PC-3 (cell line): ENCODE data around the gene EPB41. TPM values are rescaled to one million over a fixed set of nuclear protein-coding genes. Genes with fewer than 3 reads are reported as not detected.
A peak's percentile ranks its signal among the peaks of the same experiment; 100 is the strongest.

Experiments
- ATAC-seq: fragments of 200-7000 bp; cut with Tn5 transposase; 2 replicates; pipeline ENCODE4 v1.9.1; 2020; ENCODE audit warnings: mild to moderate bottlenecking, moderate library complexity
- BruUV-seq: library from RNA; stranded (reverse); fragments of 400-500 nt; replicated peaks from 2 replicates; lab custom pipeline; 2021; lab: Mats Ljungman, UMichigan
- CTCF ChIA-PET: fragments of 300-600 bp; sonication (Branson Sonifier 250); formaldehyde crosslinking; loops from one replicate; lab custom pipeline; 2022; ENCODE audit warnings: antibody characterized with exemption; lab: Charles Lee
- POLR2A ChIA-PET: fragments of 300-600 bp; sonication (Branson Sonifier 250); formaldehyde crosslinking; loops from one replicate; lab custom pipeline; 2022; ENCODE audit warnings: antibody characterized with exemption; ENCODE audit not compliant: unreplicated experiment; lab: Charles Lee
- DNase-seq: peaks from one replicate; pipeline ENCODE4 v3.0.0-alpha.2; 2015
- H2AFZ ChIP-seq: fragments of 300-600 bp; sonication (generic); 2 replicates; pipeline ENCODE4 v1.6.0; 2016; ENCODE audit warnings: antibody characterized with exemption, low read length
- H3F3A ChIP-seq: fragments of 300-600 bp; sonication (generic); one replicate; pipeline ENCODE4 v1.6.0; 2017; ENCODE audit warnings: antibody characterized with exemption, low read length, control low read depth, mild to moderate bottlenecking; ENCODE audit not compliant: unreplicated experiment
- H3K27ac ChIP-seq: fragments of 300-600 bp; sonication (generic); 2 replicates; pipeline ENCODE4 v1.5.1; 2016; ENCODE audit warnings: mild to moderate bottlenecking, low read length
- H3K27me3 ChIP-seq: fragments of 300-600 bp; sonication (generic); 2 replicates; pipeline ENCODE4 v1.6.1; 2016; ENCODE audit warnings: low read length, mixed read lengths
- H3K36me3 ChIP-seq: fragments of 300-600 bp; sonication (generic); 2 replicates; pipeline ENCODE4 v1.6.1; 2016; ENCODE audit warnings: low read depth, mixed run types, low read length, mixed read lengths
- H3K4me1 ChIP-seq: fragments of 300-600 bp; sonication (generic); 2 replicates; pipeline ENCODE4 v1.5.1; 2016; ENCODE audit warnings: low read length; ENCODE audit not compliant: insufficient read depth
- H3K4me2 ChIP-seq: fragments of 300-600 bp; sonication (generic); 2 replicates; pipeline ENCODE4 v1.6.0; 2016; ENCODE audit warnings: low read length
- H3K4me3 ChIP-seq: fragments of 300-600 bp; sonication (generic); 2 replicates; pipeline ENCODE4 v1.5.1; 2016; ENCODE audit warnings: mild to moderate bottlenecking, low read length, mixed read lengths
- H3K79me2 ChIP-seq: fragments of 300-600 bp; sonication (generic); 2 replicates; pipeline ENCODE4 v1.6.1; 2017; ENCODE audit warnings: low read length, mixed read lengths
- H3K9ac ChIP-seq: fragments of 300-600 bp; sonication (generic); 2 replicates; pipeline ENCODE4 v1.6.0; 2016; ENCODE audit warnings: mild to moderate bottlenecking, low read length
- H3K9me2 ChIP-seq: fragments of 300-600 bp; sonication (generic); replicated peaks from 2 replicates; pipeline ENCODE4 v1.6.1; 2016; ENCODE audit warnings: mixed run types, low read length, mixed read lengths
- H3K9me3 ChIP-seq: fragments of 300-600 bp; sonication (generic); 2 replicates; pipeline ENCODE4 v1.6.1; 2016; ENCODE audit warnings: low read length, mixed read lengths
- H4K20me1 ChIP-seq: fragments of 300-600 bp; sonication (generic); 2 replicates; pipeline ENCODE4 v1.6.1; 2016; ENCODE audit warnings: low read length, mixed read lengths
- CTCF ChIP-seq: fragments of 300-600 bp; sonication (generic); conservative IDR thresholded peaks from 2 replicates; pipeline ENCODE4 v1.5.1; 2017; ENCODE audit warnings: antibody characterized with exemption, low read depth, mild to moderate bottlenecking, low read length
- EZH2 ChIP-seq: fragments of 300-600 bp; sonication (generic); IDR thresholded peaks from one replicate; pipeline ENCODE4 v1.6.1; 2017; ENCODE audit warnings: antibody characterized with exemption, mild to moderate bottlenecking, low read length; ENCODE audit not compliant: unreplicated experiment
- EZH2phosphoT487 ChIP-seq: fragments of 300-600 bp; sonication (generic); IDR thresholded peaks from 2 replicates; pipeline ENCODE4 v1.6.1; 2018; ENCODE audit warnings: mild to moderate bottlenecking, antibody characterized with exemption, low read length, borderline replicate concordance
- intact Hi-C: fragments of 100-400 bp; cut with micrococcal nuclease; formaldehyde crosslinking; loops from 2 replicates; pipeline ENCODE4 v1.9.0; 2023
- total RNA-seq: library from RNA; depleted of rRNA; stranded (reverse); fragments of >200 nt; gene quantifications from 2 replicates; pipeline ENCODE4 v1.2.3, GENCODE V29; 2014

The EPB41 gene
- total RNA-seq, 1 experiment from 2014 or later = 44.9 TPM

- DNase-seq (peak; percentile 47), ATAC-seq (peak; percentile 74)
- Histone ChIP-seq H3K36me3 (no peaks in the 10 kb centered on the region), H3F3A (no peaks in the 10 kb centered on the region), H3K9me3 (no peaks in the 10 kb centered on the region), H3K27me3 (no peaks in the 10 kb centered on the region; the same call in 1 of the 2 replicates), H2AFZ (peak overlapping the region; percentile 11; the same call in 1 of the 2 replicates), H3K9ac (no peak overlapping the region), H3K4me3 (no peak overlapping the region), H3K79me2 (no peaks in the 10 kb centered on the region), H3K9me2 (no peaks in the 10 kb centered on the region), H3K27ac (no peak overlapping the region), H4K20me1 (no peaks in the 10 kb centered on the region), H3K4me1 (no peaks in the 10 kb centered on the region), H3K4me2 (no peak overlapping the region)
- no TSS peak for BruUV-seq
- ChIA-PET POLR2A (no interaction called here), CTCF (no interaction called here)
- intact Hi-C loops = no loop called here
- no peak for TF ChIP-seq CTCF
These were observed 48.2 kb upstream of the EPB41 start for GRCh38 chr1:28865997-28866650.

DNA sequence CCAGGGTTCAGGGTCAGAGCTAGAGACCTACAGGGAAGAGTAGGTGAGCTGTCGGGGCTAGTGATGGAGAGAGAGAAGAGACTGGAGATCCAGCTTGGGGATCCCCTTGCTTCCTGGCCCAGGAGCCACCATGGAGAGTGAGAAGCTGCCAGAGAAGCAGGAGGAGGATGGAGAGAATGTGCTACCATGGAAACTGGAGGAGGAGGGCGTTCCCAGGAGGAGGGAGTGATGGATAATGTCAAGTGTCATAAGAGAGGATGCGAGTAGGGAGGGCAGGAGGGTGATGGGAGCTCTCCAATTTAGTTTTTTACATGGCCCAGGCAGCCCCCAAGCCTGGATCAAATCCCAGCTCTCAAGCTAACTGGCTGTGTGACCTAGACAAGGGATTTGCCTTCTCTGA lies 46.5 kb upstream of the EPB41 start:
- no peak overlapping the region for H3K9ac ChIP-seq
- H3K36me3 ChIP-seq = no peaks in the 10 kb centered on the region
- H3K9me2 ChIP-seq = no peaks in the 10 kb centered on the region
- DNase-seq (no peak), ATAC-seq (no peak)
- no peaks in the 10 kb centered on the region for H4K20me1 ChIP-seq
- H3K4me3 ChIP-seq = no peak overlapping the region
- H3F3A ChIP-seq = no peaks in the 10 kb centered on the region
- ChIA-PET POLR2A (no interaction called here), CTCF (interaction anchor here (1.5 kb wide), 1 partner anchor 9 kb away, joined by 10 read pairs; no protein-coding TSS in a partner anchor)
- no peak overlapping the region for H3K4me2 ChIP-seq
- intact Hi-C loops = no loop called here
- BruUV-seq = no TSS peak
- TF ChIP-seq CTCF (no peak), EZH2 (no peak), EZH2phosphoT487 (no peak)
- no peak overlapping the region for H2AFZ ChIP-seq
- no peaks in the 10 kb centered on the region for H3K79me2 ChIP-seq
- H3K27ac ChIP-seq = no peak overlapping the region
- H3K4me1 ChIP-seq = no peaks in the 10 kb centered on the region
- no peaks in the 10 kb centered on the region; the same call in 1 of the 2 replicates for H3K27me3 ChIP-seq
- H3K9me3 ChIP-seq = no peaks in the 10 kb centered on the region

- H2AFZ ChIP-seq = no peak overlapping the region
- BruUV-seq = no TSS peak
- POLR2A ChIA-PET = no interaction called here
These were observed 44.4 kb upstream of the EPB41 start for GRCh38 chr1:28869952-28870351.

More at GRCh38 chr1:28869952-28870351, 44.4 kb upstream of the EPB41 start:
- H4K20me1 ChIP-seq = no peaks in the 10 kb centered on the region
- no peaks in the 10 kb centered on the region for H3K36me3 ChIP-seq
- no peaks in the 10 kb centered on the region for H3K79me2 ChIP-seq
- H3K4me3 ChIP-seq = no peak overlapping the region
- H3K27ac ChIP-seq = no peak overlapping the region
- no peaks in the 10 kb centered on the region for H3K9me2 ChIP-seq
- CTCF ChIA-PET = no interaction called here
- ATAC-seq (no peak), DNase-seq (no peak)
- H3K9me3 ChIP-seq = no peaks in the 10 kb centered on the region
- H3K27me3 ChIP-seq = no peaks in the 10 kb centered on the region; the same call in 1 of the 2 replicates
- intact Hi-C loops = no loop called here
- H3K4me1 ChIP-seq = no peaks in the 10 kb centered on the region
- H3F3A ChIP-seq = no peaks in the 10 kb centered on the region
- no peak overlapping the region for H3K4me2 ChIP-seq
- no peak overlapping the region for H3K9ac ChIP-seq
- TF ChIP-seq EZH2 (no peak), CTCF (no peak), EZH2phosphoT487 (no peak)
